Gastroesophageal sphincter (tissue), 4 donors: ENCODE data around the gene HSP90AB1. TPM values are rescaled to one million over a fixed set of nuclear protein-coding genes. Genes with fewer than 3 reads are reported as not detected.

Source experiments
- ATAC-seq: fragments of 150-250 bp; one replicate; pipeline ENCODE4 v1.9.1; 2016; ENCODE audit warnings: mild to moderate bottlenecking, moderate library complexity
- H3K27ac ChIP-seq, 4 donors: fragments of 200-600 bp; sonication (generic) in 3 of 4; 1 replicate in 3 of 4; 2 replicates in 1 of 4; pipeline ENCODE4 v1.5.1; 2016 to 2019
- H3K27me3 ChIP-seq: fragments of 200-600 bp; sonication (generic); one replicate; pipeline ENCODE4 v1.5.1; 2019
- H3K36me3 ChIP-seq, 2 donors: fragments of 200-600 bp; sonication (generic); one replicate each; pipeline ENCODE4 v1.5.1; 2019; ENCODE audit warnings: control low read depth in 1 of 2
- H3K4me1 ChIP-seq, 3 donors: fragments of 200-600 bp; sonication (generic); 1 replicate in 2 of 3; 2 replicates in 1 of 3; pipeline ENCODE4 v1.5.1; 2016 to 2019; ENCODE audit warnings: control low read depth in 2 of 3
- H3K4me3 ChIP-seq, 2 donors: fragments of 200-600 bp; sonication (generic); one replicate each; pipeline ENCODE4 v1.5.1; 2019; ENCODE audit warnings: mild to moderate bottlenecking in 1 of 2, moderate library complexity in 1 of 2
- H3K9me3 ChIP-seq, 3 donors: fragments of 200-600 bp; sonication (generic); one replicate each; pipeline ENCODE4 v1.5.1; 2017 to 2019; ENCODE audit warnings: control low read depth in 2 of 3
- EP300 ChIP-seq: sonication (generic); formaldehyde crosslinking; IDR thresholded peaks from one replicate; pipeline ENCODE4 v1.6.1; 2017; ENCODE audit warnings: antibody characterized with exemption, mild to moderate bottlenecking
- POLR2A ChIP-seq, 2 donors: fragments of 450-650 bp; IDR thresholded peaks; one replicate each; pipeline ENCODE4 v1.6.1; 2017; ENCODE audit warnings: antibody characterized with exemption in 2 of 2, mild to moderate bottlenecking in 2 of 2, moderate library complexity in 1 of 2
- POLR2AphosphoS5 ChIP-seq: sonication (generic); formaldehyde crosslinking; IDR thresholded peaks from one replicate; pipeline ENCODE4 v1.6.1; 2017; ENCODE audit warnings: antibody characterized with exemption
- WGBS, 2 donors: methylation state at CpG; one replicate each; pipeline ENCODE4 v1.1.5; 2018; ENCODE audit warnings: low coverage in 1 of 2; 5-methylcytosine and 5-hydroxymethylcytosine counted together
- total RNA-seq, 4 donors: library from RNA; depleted of rRNA; stranded (reverse); fragments of >200 nt; gene quantifications; one replicate each; pipeline ENCODE4 v1.1.0, GENCODE V29; 2016
- TF ChIP-seq, protein P1 (sequence below), 4 experiments: fragments of 200-600 bp in 2 of 4; fragments of 450-650 bp in 2 of 4; sonication (generic) in 1 of 4; IDR thresholded peaks; one replicate each; pipeline ENCODE4 v1.5.1; 2017 to 2019; ENCODE audit warnings: antibody characterized with exemption in 4 of 4, mild to moderate bottlenecking in 2 of 4, moderate library complexity in 2 of 4

HSP90AB1 gene
- total RNA-seq, 4 donors from 2014 or later, result 553 to 749 (median 626) TPM

DNA sequence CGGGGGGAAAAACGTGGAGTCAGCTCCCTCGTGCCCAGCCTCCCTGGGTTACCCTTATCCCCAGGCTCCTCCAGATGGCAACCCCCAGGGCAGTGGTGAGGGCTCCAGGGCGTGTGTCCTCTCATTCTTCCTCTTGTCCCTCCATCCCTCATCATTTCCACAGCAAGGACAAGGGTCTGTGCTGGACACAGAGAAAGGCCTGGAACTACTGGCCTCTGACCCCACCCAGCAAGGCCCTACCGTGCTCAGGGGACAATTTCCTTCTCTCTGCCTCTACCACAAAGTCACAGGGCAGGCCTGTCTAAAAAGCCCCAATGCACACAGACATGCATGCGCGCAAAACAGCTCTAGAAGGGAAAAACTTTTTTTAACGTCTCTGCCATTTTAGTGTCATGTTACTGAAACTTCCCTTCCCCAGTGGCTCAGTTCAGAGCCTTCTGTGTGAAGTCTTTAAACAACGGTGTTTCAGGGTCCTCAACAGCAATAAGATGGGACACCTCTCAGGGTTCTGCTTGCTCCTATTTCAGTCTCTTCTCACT is 11.5 kb downstream of the HSP90AB1 start:
- no peak for TF ChIP-seq EP300
- TF ChIP-seq, protein P1, sequence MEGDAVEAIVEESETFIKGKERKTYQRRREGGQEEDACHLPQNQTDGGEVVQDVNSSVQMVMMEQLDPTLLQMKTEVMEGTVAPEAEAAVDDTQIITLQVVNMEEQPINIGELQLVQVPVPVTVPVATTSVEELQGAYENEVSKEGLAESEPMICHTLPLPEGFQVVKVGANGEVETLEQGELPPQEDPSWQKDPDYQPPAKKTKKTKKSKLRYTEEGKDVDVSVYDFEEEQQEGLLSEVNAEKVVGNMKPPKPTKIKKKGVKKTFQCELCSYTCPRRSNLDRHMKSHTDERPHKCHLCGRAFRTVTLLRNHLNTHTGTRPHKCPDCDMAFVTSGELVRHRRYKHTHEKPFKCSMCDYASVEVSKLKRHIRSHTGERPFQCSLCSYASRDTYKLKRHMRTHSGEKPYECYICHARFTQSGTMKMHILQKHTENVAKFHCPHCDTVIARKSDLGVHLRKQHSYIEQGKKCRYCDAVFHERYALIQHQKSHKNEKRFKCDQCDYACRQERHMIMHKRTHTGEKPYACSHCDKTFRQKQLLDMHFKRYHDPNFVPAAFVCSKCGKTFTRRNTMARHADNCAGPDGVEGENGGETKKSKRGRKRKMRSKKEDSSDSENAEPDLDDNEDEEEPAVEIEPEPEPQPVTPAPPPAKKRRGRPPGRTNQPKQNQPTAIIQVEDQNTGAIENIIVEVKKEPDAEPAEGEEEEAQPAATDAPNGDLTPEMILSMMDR (IDR thresholded peaks at IDR 0.05), result no peak
- TF ChIP-seq POLR2A (IDR thresholded peaks at IDR 0.05), result no peak
- no peak for TF ChIP-seq POLR2AphosphoS5
- H3K9me3 ChIP-seq, result no peaks in the 10 kb centered on the region
- peaks cover 0 to 52% of the 10 kb centered on the region in 2 donors for H3K36me3 ChIP-seq
- WGBS, 2 donors, result 75 to 100% methylated on average over 1 to 7 of the region's 9 CpGs
- no peak for ATAC-seq
- H3K27ac ChIP-seq, result peak overlapping the region in 3 of 4 donors; percentile 87 to 94 (median 92)
- no peaks in the 10 kb centered on the region for H3K27me3 ChIP-seq
- peaks cover 2 to 60% (median 25%) of the 10 kb centered on the region in 3 donors for H3K4me1 ChIP-seq
- no peak overlapping the region for H3K4me3 ChIP-seq

DNA sequence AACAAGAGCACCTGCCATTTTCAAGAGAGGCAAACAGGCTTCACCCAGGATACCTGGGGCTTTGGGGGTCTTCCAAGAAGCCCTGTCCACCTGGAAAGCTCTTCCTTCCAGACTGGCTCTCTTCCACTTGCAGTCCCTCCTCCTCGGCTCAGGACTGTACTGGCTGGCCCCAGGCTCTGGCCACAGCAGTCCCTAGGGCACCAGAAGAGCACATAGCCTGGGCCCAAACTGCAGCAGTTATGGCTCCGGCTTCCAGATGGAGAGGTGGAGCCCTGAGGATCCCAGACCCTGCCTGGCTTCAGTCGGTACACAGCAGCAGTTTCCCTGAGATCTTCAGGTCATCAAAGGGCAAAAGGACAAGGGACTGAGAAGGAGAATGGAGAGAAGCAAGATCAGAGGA is 12.0 kb downstream of the HSP90AB1 start:
- no CpG with 5 or more reads among the region's 3 CpGs for WGBS, 2 donors
- H3K4me1 ChIP-seq, result peaks cover 2 to 61% (median 31%) of the 10 kb centered on the region in 3 donors
- TF ChIP-seq EP300, result no peak
- no peak for TF ChIP-seq POLR2AphosphoS5
- no peak for TF ChIP-seq POLR2A (IDR thresholded peaks at IDR 0.05)
- TF ChIP-seq, protein P1 (IDR thresholded peaks at IDR 0.05), result no peak
- peaks cover 0 to 47% of the 10 kb centered on the region in 2 donors for H3K36me3 ChIP-seq
- no peaks in the 10 kb centered on the region for H3K27me3 ChIP-seq
- no peak overlapping the region for H3K4me3 ChIP-seq
- no peaks in the 10 kb centered on the region for H3K9me3 ChIP-seq
- H3K27ac ChIP-seq, result no peak overlapping the region
- ATAC-seq, result no peak

DNA sequence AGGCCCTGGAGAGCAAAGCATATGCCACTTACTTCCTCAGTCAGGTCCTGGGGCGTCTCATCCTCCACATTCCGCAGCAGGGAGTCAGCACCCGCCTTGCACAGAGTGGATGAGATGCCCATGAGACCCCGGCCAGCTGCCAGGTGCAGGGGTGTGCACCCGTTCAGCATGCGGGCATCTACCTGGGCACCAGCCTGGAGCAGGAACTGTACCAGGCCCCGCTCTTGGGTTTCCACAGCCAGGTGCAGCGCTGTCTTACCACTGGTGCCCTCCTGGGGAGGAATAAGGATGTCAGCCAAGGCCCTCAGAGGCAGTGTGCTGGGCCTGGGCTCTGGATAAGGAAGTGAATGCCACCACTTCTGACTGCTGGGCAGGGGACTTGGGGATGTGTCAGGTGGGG is 13.1 kb downstream of the HSP90AB1 start:
- ATAC-seq, result no peak
- WGBS, 2 donors, result 100% methylated on average over 1 of the region's 8 CpGs; no CpG with 5 or more reads in 1 of the 2 donors
- Histone ChIP-seq H3K9me3 (no peaks in the 10 kb centered on the region), H3K36me3 (peaks cover 0 to 36% of the 10 kb centered on the region in 2 donors), H3K4me1 (peaks cover 4 to 61% (median 41%) of the 10 kb centered on the region in 3 donors), H3K27ac (no peak overlapping the region), H3K27me3 (no peaks in the 10 kb centered on the region), H3K4me3 (no peak overlapping the region)
- TF ChIP-seq EP300 (no peak), POLR2AphosphoS5 (no peak), POLR2A (IDR thresholded peaks at IDR 0.05) (no peak)
- TF ChIP-seq, protein P1 (IDR thresholded peaks at IDR 0.05), result no peak

DNA sequence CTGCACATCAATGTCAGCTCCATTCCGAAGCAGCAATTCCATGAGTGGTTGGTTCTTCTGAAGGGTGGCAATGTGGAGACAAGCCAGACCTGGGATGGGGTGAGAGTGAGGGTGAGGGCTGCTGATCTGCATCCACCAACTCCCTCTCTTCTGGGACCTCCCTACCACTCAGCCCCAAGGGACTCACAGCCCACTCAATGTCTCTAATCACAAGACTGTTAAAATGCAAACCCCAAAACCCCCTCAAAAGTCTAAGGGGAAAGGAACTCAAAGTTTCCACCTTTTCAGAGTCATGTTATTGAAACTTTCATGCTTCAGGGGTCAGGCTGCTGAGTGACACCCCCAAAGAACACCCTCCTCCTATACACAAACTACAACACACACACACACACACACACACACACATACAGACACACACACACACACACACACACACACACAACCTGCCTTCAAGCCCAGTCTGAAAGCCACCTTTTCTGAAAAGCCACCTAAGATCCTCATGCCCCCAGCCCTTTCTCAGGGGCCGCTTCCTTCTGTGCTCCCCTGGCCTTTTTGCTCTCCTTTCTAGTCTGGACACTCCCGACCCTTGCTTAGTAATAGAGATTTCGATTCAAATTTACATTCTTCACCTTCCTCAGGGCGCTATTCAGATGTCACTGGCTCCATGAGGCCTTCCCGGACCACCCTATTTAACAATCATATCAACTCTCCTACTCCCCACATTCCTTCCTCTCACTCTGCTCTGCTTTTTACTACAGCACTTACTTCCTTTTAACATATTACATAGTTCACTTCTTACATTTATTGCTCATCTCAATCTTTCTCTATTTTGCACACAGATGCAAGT is 13.8 kb downstream of the HSP90AB1 start:
- WGBS, 2 donors, result 90% methylated on average over 2 to 5 of the region's 6 CpGs
- Histone ChIP-seq H3K4me1 (peaks cover 4 to 57% (median 41%) of the 10 kb centered on the region in 3 donors), H3K4me3 (no peak overlapping the region), H3K27me3 (no peaks in the 10 kb centered on the region), H3K27ac (no peak overlapping the region), H3K9me3 (no peaks in the 10 kb centered on the region), H3K36me3 (peaks cover 0 to 29% of the 10 kb centered on the region in 2 donors)
- TF ChIP-seq POLR2AphosphoS5 (no peak), POLR2A (IDR thresholded peaks at IDR 0.05) (no peak), EP300 (no peak)
- TF ChIP-seq, protein P1 (IDR thresholded peaks at IDR 0.05), result no peak
- ATAC-seq, result no peak
